CD4-positive, alpha-beta memory T cell (primary cell): ENCODE data around the gene DNHD1. TPM values are rescaled to one million over a fixed set of nuclear protein-coding genes. Genes with fewer than 3 reads are reported as not detected.

ENCODE experiments used
- CTCF ChIA-PET: fragments of 350-600 bp; sonication (Branson Sonifier 250); formaldehyde crosslinking; loops from one replicate; lab custom pipeline; 2021; ENCODE audit warnings: inconsistent platforms; ENCODE audit not compliant: partially characterized antibody; lab: Charles Lee
- POLR2A ChIA-PET: fragments of 350-600 bp; sonication (Branson Sonifier 250); formaldehyde crosslinking; loops from one replicate; lab custom pipeline; 2021; ENCODE audit not compliant: partially characterized antibody; lab: Charles Lee
- DNase-seq, 5 donors: peaks; one replicate each; pipeline versions ENCODE4 v3.0.0 to v3.0.0-alpha.2; 2020 to 2022; ENCODE audit warnings: mixed read lengths in 1 of 5
- H3K27ac ChIP-seq: one replicate; pipeline ENCODE4 v1.7.0; 2013; ENCODE audit warnings: low read depth, low read length
- H3K27me3 ChIP-seq: 2 replicates; pipeline ENCODE4 v1.7.0; 2013; ENCODE audit warnings: mild to moderate bottlenecking, low read length, moderate library complexity; ENCODE audit not compliant: insufficient read depth
- H3K36me3 ChIP-seq: 2 replicates; pipeline ENCODE4 v1.7.0; 2013; ENCODE audit warnings: mild to moderate bottlenecking, low read length, moderate library complexity; ENCODE audit not compliant: insufficient read depth
- H3K4me1 ChIP-seq: 2 replicates; pipeline ENCODE4 v1.7.0; 2013; ENCODE audit warnings: mild to moderate bottlenecking, low read length, moderate library complexity; ENCODE audit not compliant: insufficient read depth
- H3K4me3 ChIP-seq, 2 donors: one replicate each; pipeline ENCODE4 v1.7.0; 2013; ENCODE audit warnings: low read length in 2 of 2, mild to moderate bottlenecking in 1 of 2
- H3K9me3 ChIP-seq, 2 donors: one replicate each; pipeline ENCODE4 v1.7.0; 2013; ENCODE audit warnings: low read length in 2 of 2, control low read depth in 1 of 2; ENCODE audit not compliant: control insufficient read depth in 1 of 2
- H3K27ac Mint-ChIP-seq, 7 donors: one replicate each; pipeline ENCODE4 v1.8.0; 2020 to 2021; ENCODE audit warnings: mixed read lengths in 7 of 7, mild to moderate bottlenecking in 6 of 7, inconsistent platforms in 3 of 7, moderate library complexity in 3 of 7
- H3K27me3 Mint-ChIP-seq, 2 donors: one replicate each; pipeline ENCODE4 v1.8.0; 2020 to 2021; ENCODE audit warnings: mixed read lengths in 2 of 2
- H3K36me3 Mint-ChIP-seq, 2 donors: one replicate each; pipeline ENCODE4 v1.8.0; 2020 to 2021; ENCODE audit warnings: mixed read lengths in 2 of 2, inconsistent platforms in 1 of 2, mild to moderate bottlenecking in 1 of 2
- H3K4me1 Mint-ChIP-seq, 4 donors: one replicate each; pipeline ENCODE4 v1.8.0; 2020 to 2021; ENCODE audit warnings: mixed read lengths in 4 of 4, mild to moderate bottlenecking in 1 of 4
- H3K4me3 Mint-ChIP-seq, 8 donors: one replicate each; pipeline ENCODE4 v1.8.0; 2020 to 2021; ENCODE audit warnings: mixed read lengths in 8 of 8, mild to moderate bottlenecking in 7 of 8, moderate library complexity in 6 of 8, inconsistent platforms in 3 of 8
- H3K9me3 Mint-ChIP-seq, 8 donors: one replicate each; pipeline ENCODE4 v1.8.0; 2020 to 2021; ENCODE audit warnings: mixed read lengths in 8 of 8, mild to moderate bottlenecking in 5 of 8, inconsistent platforms in 3 of 8, moderate library complexity in 1 of 8
- intact Hi-C: fragments of 100-400 bp; cut with micrococcal nuclease; formaldehyde crosslinking; loops from one replicate; pipeline ENCODE4 v1.15.1; 2023
- polyA plus RNA-seq, 2 donors: library from polyadenylated mRNA; unstranded; fragments of 300-500 nt; fragmentation: Illumina TruSeq; gene quantifications; one replicate each; pipeline ENCODE4 v1.2.3, GENCODE V29; 2021
- total RNA-seq, 2 experiments: library from RNA; stranded (reverse); gene quantifications; one replicate each; pipeline ENCODE4 v1.2.3, GENCODE V29; 2021

Gene DNHD1, protein sequence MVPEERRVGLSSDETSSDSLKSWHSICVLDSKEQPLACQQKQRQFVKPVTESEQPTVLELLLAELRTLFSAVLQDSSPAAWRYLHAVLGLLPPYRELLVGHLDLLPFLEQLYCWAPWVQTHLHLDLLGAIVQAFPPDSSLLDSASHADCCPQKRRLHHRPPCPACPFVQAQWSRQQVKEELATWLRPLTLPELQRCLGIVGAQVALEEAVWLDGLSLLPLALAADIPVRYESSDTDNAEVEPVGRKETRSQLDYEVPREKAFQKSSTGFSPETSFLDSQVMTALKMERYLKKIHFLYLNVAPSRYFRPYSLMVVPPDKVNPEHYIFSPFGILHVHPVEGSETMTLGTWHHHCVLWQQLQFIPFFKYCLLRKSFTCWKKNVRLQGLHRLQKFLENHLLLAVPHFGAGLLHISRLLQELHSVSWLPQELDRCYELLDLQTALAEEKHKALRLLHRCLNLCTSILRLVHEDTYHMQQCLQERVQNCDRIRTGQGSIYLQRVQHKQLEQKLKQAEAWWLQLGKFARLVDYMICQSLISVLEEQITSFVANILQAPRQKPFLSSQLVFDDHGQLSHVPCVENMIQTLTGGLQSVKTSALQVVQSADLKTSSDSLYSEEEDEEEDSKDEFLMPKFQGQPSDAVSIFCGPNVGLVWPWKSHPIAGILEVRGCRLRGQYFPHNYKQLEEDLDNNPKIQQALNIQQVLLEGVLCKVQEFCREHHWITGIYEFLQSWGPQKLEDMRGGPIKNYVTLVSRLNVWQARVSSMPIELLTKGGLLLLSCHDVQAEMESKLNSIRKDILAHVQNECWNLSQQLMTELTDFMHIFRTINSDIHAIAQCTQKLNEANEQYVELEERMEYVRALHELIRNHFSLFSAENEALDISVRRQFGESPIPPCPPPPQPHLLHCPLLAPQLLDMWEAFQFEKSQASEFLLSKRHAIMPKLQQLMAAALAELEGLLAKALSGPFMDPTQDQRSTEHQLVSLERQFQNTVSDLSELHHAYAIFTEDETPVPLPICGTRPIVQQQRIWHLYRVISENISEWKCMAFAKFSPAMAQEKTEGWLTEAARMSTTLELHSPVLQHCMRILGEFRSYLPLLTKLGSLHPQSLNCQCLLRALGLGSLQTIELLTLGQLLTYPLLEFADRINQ (N-terminal part only)
- 10 to 100 TPM; 45.9 to 54.0 TPM for total RNA-seq
- polyA plus RNA-seq = 1 to 10 TPM; 1.2 to 1.4 TPM

- Histone ChIP-seq H3K27me3 (no peaks in the 10 kb centered on the region), H3K36me3 (peaks cover 11% of the 10 kb centered on the region), H3K9me3 (no peaks in the 10 kb centered on the region), H3K4me3 (no peak within 1 kb of the TSS), H3K27ac (no peak within 1 kb of the TSS), H3K4me1 (no peaks in the 10 kb centered on the region)
- Mint-ChIP-seq H3K27ac (peak within 1 kb of the TSS in 2 of 7 donors; percentile 19 to 32), H3K9me3 (no peaks in the 10 kb centered on the region), H3K4me1 (peaks cover 0 to 3% (median under 1%) of the 10 kb centered on the region in 4 donors), H3K27me3 (no peaks in the 10 kb centered on the region), H3K4me3 (peak within 1 kb of the TSS in 1 of 8 donors; percentile 7), H3K36me3 (peaks cover 33 to 49% of the 10 kb centered on the region in 2 donors)
- POLR2A ChIA-PET = no interaction called here
- intact Hi-C loops = no loop called here
- no peak for DNase-seq
- CTCF ChIA-PET = interaction anchor here (2.1 to 5.7 kb wide), 2 partner anchors 8 to 53 kb away, joined by 7 to 30 read pairs; no protein-coding TSS in a partner anchor
Measured at GRCh38 chr11:6497069-6497839, at the start of gene DNHD1. DNHD1 (plus strand) TSS chr11:6497280; CDS start chr11:6498216, 936 bp downstream.

- H3K4me3 Mint-ChIP-seq = no peak overlapping the region
- H3K4me1 Mint-ChIP-seq = no peaks in the 10 kb centered on the region
- H3K36me3 ChIP-seq = peaks cover 6% of the 10 kb centered on the region
- CTCF ChIA-PET = interaction anchor here (3.2 to 17.0 kb wide), 2 partner anchors 10 to 67 kb away, joined by 14 to 1014 read pairs; partner anchors contain the start of gene SMPD1
- no peaks in the 10 kb centered on the region for H3K27me3 ChIP-seq
- H3K27me3 Mint-ChIP-seq = no peaks in the 10 kb centered on the region
- peaks cover 6 to 9% of the 10 kb centered on the region in 2 donors for H3K36me3 Mint-ChIP-seq
- no peaks in the 10 kb centered on the region for H3K9me3 ChIP-seq
- intact Hi-C loops = loop anchor here (10.0 kb wide), 1 partner anchor 194 kb away; the partner anchor contains the start of gene CCKBR
- H3K27ac Mint-ChIP-seq = no peak overlapping the region
- H3K4me1 ChIP-seq = no peaks in the 10 kb centered on the region
- POLR2A ChIA-PET = no interaction called here
- H3K27ac ChIP-seq = no peak overlapping the region
- H3K4me3 ChIP-seq = no peak overlapping the region
- no peak for DNase-seq
- no peaks in the 10 kb centered on the region for H3K9me3 Mint-ChIP-seq
Measured at GRCh38 chr11:6448574-6448973, 48.5 kb upstream of the DNHD1 start.

GRCh38 chr11:6452219-6452618 lies 44.9 kb upstream of the DNHD1 start:
- H3K4me3 Mint-ChIP-seq = no peak overlapping the region
- DNase-seq = no peak
- H3K36me3 ChIP-seq = peaks cover 14% of the 10 kb centered on the region
- no peaks in the 10 kb centered on the region for H3K4me1 ChIP-seq
- H3K27ac Mint-ChIP-seq = no peak overlapping the region
- peaks cover 24 to 28% of the 10 kb centered on the region in 2 donors for H3K36me3 Mint-ChIP-seq
- no peaks in the 10 kb centered on the region for H3K9me3 Mint-ChIP-seq
- H3K27me3 ChIP-seq = no peaks in the 10 kb centered on the region
- no peaks in the 10 kb centered on the region for H3K27me3 Mint-ChIP-seq
- H3K4me1 Mint-ChIP-seq = no peaks in the 10 kb centered on the region
- H3K27ac ChIP-seq = no peak overlapping the region
- H3K9me3 ChIP-seq = no peaks in the 10 kb centered on the region
- ChIA-PET CTCF (interaction anchor here (1.0 to 6.2 kb wide), 6 partner anchors 7 to 90 kb away, joined by 3 to 49 read pairs (median 6); partner anchors contain the start of gene HPX), POLR2A (no interaction called here)
- intact Hi-C loops = no loop called here
- no peak overlapping the region for H3K4me3 ChIP-seq

- no peaks in the 10 kb centered on the region for H3K27me3 Mint-ChIP-seq
- no peaks in the 10 kb centered on the region for H3K4me1 Mint-ChIP-seq
- H3K27ac Mint-ChIP-seq = no peak overlapping the region
- ChIA-PET CTCF (interaction anchor here (1.0 to 6.2 kb wide), 7 partner anchors 8 to 76 kb away, joined by 3 to 49 read pairs (median 4); partner anchors contain the start of gene HPX), POLR2A (no interaction called here)
- H3K4me3 Mint-ChIP-seq = no peak overlapping the region
- no peaks in the 10 kb centered on the region for H3K4me1 ChIP-seq
- DNase-seq = no peak
- H3K9me3 ChIP-seq = no peaks in the 10 kb centered on the region
- H3K9me3 Mint-ChIP-seq = no peaks in the 10 kb centered on the region
- H3K27ac ChIP-seq = no peak overlapping the region
- H3K4me3 ChIP-seq = no peak overlapping the region
- intact Hi-C loops = no loop called here
- no peaks in the 10 kb centered on the region for H3K27me3 ChIP-seq
- peaks cover 17% of the 10 kb centered on the region for H3K36me3 ChIP-seq
- H3K36me3 Mint-ChIP-seq = peaks cover 25 to 28% of the 10 kb centered on the region in 2 donors
Measured at GRCh38 chr11:6453152-6453551, 43.9 kb upstream of the DNHD1 start.

DNA sequence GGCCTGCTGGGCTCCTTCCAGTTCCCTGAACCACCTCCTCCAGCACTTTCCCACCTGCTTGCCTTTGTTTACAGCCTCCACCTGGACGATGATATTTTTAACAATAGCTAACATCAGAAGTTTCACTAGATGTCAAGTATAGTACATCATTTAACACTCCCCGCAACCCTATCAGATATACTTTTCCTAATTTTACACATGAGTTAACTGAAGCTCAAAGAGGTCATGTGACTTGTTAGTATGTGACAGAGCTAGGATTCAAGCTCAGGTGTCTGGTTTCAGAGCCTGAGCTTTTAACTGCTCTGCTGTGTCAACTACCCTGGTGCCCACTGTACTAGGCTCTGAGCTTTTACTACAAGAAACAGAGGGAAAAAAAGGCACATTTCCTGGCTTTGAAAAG lies 42.0 kb upstream of the DNHD1 start:
- Histone ChIP-seq H3K27me3 (no peaks in the 10 kb centered on the region), H3K36me3 (peaks cover 12% of the 10 kb centered on the region), H3K4me1 (no peaks in the 10 kb centered on the region), H3K4me3 (no peak overlapping the region), H3K9me3 (no peaks in the 10 kb centered on the region), H3K27ac (no peak overlapping the region)
- POLR2A ChIA-PET = no interaction called here
- no peaks in the 10 kb centered on the region for H3K27me3 Mint-ChIP-seq
- H3K27ac Mint-ChIP-seq = no peak overlapping the region
- DNase-seq = no peak
- no peaks in the 10 kb centered on the region for H3K9me3 Mint-ChIP-seq
- H3K4me1 Mint-ChIP-seq = no peaks in the 10 kb centered on the region
- intact Hi-C loops = no loop called here
- CTCF ChIA-PET = interaction anchor here (0.6 to 6.2 kb wide), 7 partner anchors 10 to 109 kb away, joined by 3 to 49 read pairs (median 5); no protein-coding TSS in a partner anchor
- peaks cover 32 to 34% of the 10 kb centered on the region in 2 donors for H3K36me3 Mint-ChIP-seq
- no peak overlapping the region for H3K4me3 Mint-ChIP-seq

DNA sequence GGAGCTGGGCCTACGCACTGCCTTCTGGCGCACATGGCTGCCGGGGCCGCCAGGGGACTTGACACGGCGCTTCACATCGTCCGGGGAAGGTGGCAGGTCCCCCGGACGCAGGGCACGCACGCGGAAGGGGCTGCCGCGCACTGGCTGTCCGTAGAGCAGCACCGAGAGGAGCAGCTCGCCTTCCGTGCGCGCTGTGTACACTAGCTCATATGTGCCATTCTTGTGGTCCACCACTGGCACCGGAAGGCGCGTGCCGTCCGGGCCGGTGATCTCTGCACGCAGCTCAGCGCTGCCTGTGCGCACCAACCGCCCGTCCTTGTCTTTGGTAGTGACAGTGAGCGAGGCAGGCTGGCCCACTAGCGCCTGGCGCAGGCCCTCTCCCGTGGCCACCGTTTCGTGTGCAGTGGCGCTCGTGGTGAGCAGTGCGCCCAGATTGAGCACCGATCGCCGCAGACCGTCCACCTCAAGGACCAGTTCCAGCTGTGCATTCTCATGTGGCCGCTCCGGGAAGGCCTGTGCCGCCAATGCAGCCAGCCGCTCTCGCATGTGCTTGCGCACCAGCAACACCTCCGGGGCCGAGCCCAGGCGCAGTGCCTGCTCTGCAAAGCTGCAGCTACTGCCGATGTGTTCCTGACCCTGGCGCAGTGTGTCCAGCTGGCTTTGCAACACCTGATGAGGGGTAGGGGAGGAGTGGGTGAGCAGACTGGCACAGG lies 40.6 kb upstream of the DNHD1 start:
- H3K4me1 ChIP-seq = no peaks in the 10 kb centered on the region
- intact Hi-C loops = no loop called here
- Mint-ChIP-seq H3K4me3 (no peak overlapping the region), H3K4me1 (no peaks in the 10 kb centered on the region), H3K27ac (no peak overlapping the region), H3K9me3 (no peaks in the 10 kb centered on the region), H3K36me3 (peaks cover 37% of the 10 kb centered on the region in 2 donors), H3K27me3 (no peaks in the 10 kb centered on the region)
- CTCF ChIA-PET = interaction anchor here (3.6 to 6.2 kb wide), 2 partner anchors 12 to 78 kb away, joined by 16 to 49 read pairs; no protein-coding TSS in a partner anchor
- no peak for DNase-seq
- no peak overlapping the region for H3K4me3 ChIP-seq
- H3K9me3 ChIP-seq = no peaks in the 10 kb centered on the region
- H3K27ac ChIP-seq = no peak overlapping the region
- POLR2A ChIA-PET = no interaction called here
- H3K36me3 ChIP-seq = peaks cover 15% of the 10 kb centered on the region
- H3K27me3 ChIP-seq = no peaks in the 10 kb centered on the region
